ENCODE data around the gene CSRNP3.
"Not testable (repeated sequence)": the region's sequence is repeated elsewhere in the genome, so short reads cannot be mapped to it uniquely, and the experiment has no call there.

The CSRNP3 gene

GRCh38 chr2:165576409-165577154 lies 107.1 kb downstream of the CSRNP3 start:
- Histone ChIP-seq H3K4me1 (ENCODE audit: control insufficient read depth, insufficient read depth, low read length, poor library complexity, severe bottlenecking) (no peaks in the 10 kb centered on the region), H3K27me3 (replicated peaks; ENCODE audit: control insufficient read depth, insufficient read depth, low read length, poor library complexity, severe bottlenecking) (no peaks in the 10 kb centered on the region), H3K9me3 (ENCODE audit: control insufficient read depth, low read length) (no peaks in the 10 kb centered on the region), H3K36me3 (ENCODE audit: control insufficient read depth, insufficient read depth, low read length) (no peaks in the 10 kb centered on the region), H3K4me3 (ENCODE audit: insufficient read depth, low read depth, low read length, poor library complexity, severe bottlenecking) (no peak overlapping the region), H3K27ac (ENCODE audit: insufficient read depth, low read length, poor library complexity, severe bottlenecking) (no peak overlapping the region)
- no peak for DNase-seq

DNA sequence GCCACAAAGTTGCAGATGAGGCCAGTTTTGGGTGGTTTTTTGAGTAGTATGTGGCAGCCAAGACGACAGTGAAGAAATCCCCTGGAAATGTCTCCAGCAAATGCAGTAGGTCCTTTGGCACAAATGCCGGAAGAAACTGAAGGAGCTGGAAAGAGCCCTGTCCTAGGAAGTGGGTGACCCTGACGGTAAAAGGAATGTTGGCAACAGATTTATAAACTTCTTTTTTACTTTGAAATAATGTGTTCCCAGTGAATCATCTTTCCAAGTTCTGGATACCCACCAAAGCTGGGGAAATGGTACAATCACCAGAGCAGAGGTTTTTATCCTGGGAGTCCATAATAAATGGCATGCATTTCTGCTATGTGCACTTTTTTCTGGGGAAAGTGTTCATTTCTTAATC lies 112.9 kb downstream of the CSRNP3 start:
- H3K4me1 ChIP-seq (ENCODE audit: control insufficient read depth, insufficient read depth, low read length, poor library complexity, severe bottlenecking): no peaks in the 10 kb centered on the region
- H3K36me3 ChIP-seq (ENCODE audit: control insufficient read depth, insufficient read depth, low read length): no peaks in the 10 kb centered on the region
- H3K27me3 ChIP-seq (replicated peaks; ENCODE audit: control insufficient read depth, insufficient read depth, low read length, poor library complexity, severe bottlenecking): no peaks in the 10 kb centered on the region
- no peak overlapping the region for H3K27ac ChIP-seq (ENCODE audit: insufficient read depth, low read length, poor library complexity, severe bottlenecking)
- DNase-seq: no peak
- no peaks in the 10 kb centered on the region for H3K9me3 ChIP-seq (ENCODE audit: control insufficient read depth, low read length)
- no peak overlapping the region for H3K4me3 ChIP-seq (ENCODE audit: insufficient read depth, low read depth, low read length, poor library complexity, severe bottlenecking)

DNA sequence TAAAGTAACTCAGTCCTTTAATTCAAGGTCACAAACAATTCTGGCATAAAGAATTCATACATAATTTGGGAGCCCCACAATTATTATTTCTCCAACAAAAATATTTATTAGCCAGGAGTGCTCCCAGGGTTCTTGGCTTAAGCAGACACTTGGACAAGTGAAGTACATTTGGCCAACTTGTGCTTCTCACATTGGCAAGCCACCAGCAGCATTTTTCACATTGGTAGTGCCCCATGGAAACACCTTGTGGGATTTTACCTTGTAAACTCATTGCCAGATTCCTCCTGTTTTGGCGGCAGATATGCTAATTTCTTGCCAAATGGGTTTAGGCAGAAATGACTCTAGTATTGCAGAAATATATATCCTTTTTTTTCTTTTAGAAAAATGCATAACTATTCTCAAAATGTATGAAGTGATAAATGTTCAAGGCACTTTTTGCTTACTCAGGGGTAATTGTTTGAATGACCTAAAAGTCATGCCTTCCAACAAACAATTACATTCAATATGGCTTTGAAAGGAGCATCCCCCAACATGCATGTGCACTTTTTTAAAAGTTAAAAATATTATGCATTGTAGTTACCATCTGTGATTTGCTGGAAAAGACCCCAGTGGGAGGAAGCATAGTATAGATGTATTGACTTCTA lies 113.5 kb downstream of the CSRNP3 start:
- no peaks in the 10 kb centered on the region for H3K27me3 ChIP-seq (replicated peaks; ENCODE audit: control insufficient read depth, insufficient read depth, low read length, poor library complexity, severe bottlenecking)

GRCh38 chr2:165584126-165584654 lies 114.7 kb downstream of the CSRNP3 start:
- Histone ChIP-seq H3K27me3 (replicated peaks; ENCODE audit: control insufficient read depth, insufficient read depth, low read length, poor library complexity, severe bottlenecking) (no peaks in the 10 kb centered on the region), H3K9me3 (ENCODE audit: control insufficient read depth, low read length) (no peaks in the 10 kb centered on the region), H3K27ac (ENCODE audit: insufficient read depth, low read length, poor library complexity, severe bottlenecking) (no peak overlapping the region), H3K4me3 (ENCODE audit: insufficient read depth, low read depth, low read length, poor library complexity, severe bottlenecking) (no peak overlapping the region), H3K4me1 (ENCODE audit: control insufficient read depth, insufficient read depth, low read length, poor library complexity, severe bottlenecking) (no peaks in the 10 kb centered on the region), H3K36me3 (ENCODE audit: control insufficient read depth, insufficient read depth, low read length) (no peaks in the 10 kb centered on the region)
- DNase-seq: no peak

More for the DNA sequence above, 113.5 kb downstream of the CSRNP3 start:
- no peak for DNase-seq
- H3K4me1 ChIP-seq (ENCODE audit: control insufficient read depth, insufficient read depth, low read length, poor library complexity, severe bottlenecking): no peaks in the 10 kb centered on the region
- no peak overlapping the region for H3K4me3 ChIP-seq (ENCODE audit: insufficient read depth, low read depth, low read length, poor library complexity, severe bottlenecking)
- no peaks in the 10 kb centered on the region for H3K9me3 ChIP-seq (ENCODE audit: control insufficient read depth, low read length)
- H3K36me3 ChIP-seq (ENCODE audit: control insufficient read depth, insufficient read depth, low read length): no peaks in the 10 kb centered on the region
- no peak overlapping the region for H3K27ac ChIP-seq (ENCODE audit: insufficient read depth, low read length, poor library complexity, severe bottlenecking)

DNA sequence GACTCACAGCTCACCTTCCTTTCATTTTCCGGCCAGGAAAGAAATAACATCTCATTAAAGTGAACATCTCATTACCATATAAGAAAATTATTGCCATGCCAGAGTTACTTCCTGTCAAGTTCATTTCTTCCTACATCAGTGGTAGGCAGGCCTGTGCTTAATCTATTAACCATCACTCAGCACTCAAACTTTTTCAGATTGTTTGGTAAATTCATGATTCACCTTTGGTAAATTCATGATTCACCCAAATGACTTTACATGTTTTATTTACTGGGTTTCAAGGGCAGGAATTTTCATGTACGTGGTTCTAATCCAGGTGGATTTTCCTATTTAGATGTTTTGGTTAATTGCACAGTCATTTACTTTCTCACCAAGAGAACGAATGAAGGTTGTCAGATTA lies 116.5 kb downstream of the CSRNP3 start:
- H3K4me1 ChIP-seq (ENCODE audit: control insufficient read depth, insufficient read depth, low read length, poor library complexity, severe bottlenecking): no peaks in the 10 kb centered on the region
- no peaks in the 10 kb centered on the region for H3K27me3 ChIP-seq (replicated peaks; ENCODE audit: control insufficient read depth, insufficient read depth, low read length, poor library complexity, severe bottlenecking)
- no peaks in the 10 kb centered on the region for H3K9me3 ChIP-seq (ENCODE audit: control insufficient read depth, low read length)
- no peak overlapping the region for H3K27ac ChIP-seq (ENCODE audit: insufficient read depth, low read length, poor library complexity, severe bottlenecking)
- DNase-seq: no peak
- H3K4me3 ChIP-seq (ENCODE audit: insufficient read depth, low read depth, low read length, poor library complexity, severe bottlenecking): no peak overlapping the region
- no peaks in the 10 kb centered on the region for H3K36me3 ChIP-seq (ENCODE audit: control insufficient read depth, insufficient read depth, low read length)

DNA sequence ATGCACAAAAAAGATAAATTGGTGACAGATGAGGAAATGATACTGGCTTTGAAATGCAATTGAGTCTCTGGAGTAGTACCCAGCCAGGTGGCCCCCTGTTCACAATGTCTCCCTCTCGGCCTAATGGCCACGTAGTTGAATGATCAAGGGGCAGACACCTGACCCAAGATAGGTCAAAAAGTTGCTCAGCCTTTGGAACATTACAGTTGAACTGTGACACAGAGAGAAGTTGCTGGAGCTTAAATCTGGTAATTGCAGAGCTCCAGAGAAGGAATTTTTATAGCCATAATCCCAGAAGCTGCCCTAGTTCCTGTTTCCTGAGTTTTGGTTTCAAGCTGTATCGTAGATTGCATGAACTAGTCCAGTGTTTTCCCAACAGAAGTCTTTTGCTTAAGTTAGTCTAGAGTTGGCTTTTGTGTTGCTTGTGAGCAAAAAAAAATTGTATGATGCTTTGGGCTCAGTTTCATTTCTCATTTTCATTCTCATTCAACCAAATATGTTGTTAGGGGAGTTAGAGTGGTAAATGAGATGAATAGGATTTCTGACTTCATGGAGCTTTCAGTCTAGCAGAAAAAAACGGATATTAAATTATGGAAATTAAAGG lies 117.9 kb downstream of the CSRNP3 start:
- H3K27me3 ChIP-seq (replicated peaks; ENCODE audit: control insufficient read depth, insufficient read depth, low read length, poor library complexity, severe bottlenecking): no peaks in the 10 kb centered on the region
- H3K4me3 ChIP-seq (ENCODE audit: insufficient read depth, low read depth, low read length, poor library complexity, severe bottlenecking): no peak overlapping the region
- no peak overlapping the region for H3K27ac ChIP-seq (ENCODE audit: insufficient read depth, low read length, poor library complexity, severe bottlenecking)
- no peaks in the 10 kb centered on the region for H3K4me1 ChIP-seq (ENCODE audit: control insufficient read depth, insufficient read depth, low read length, poor library complexity, severe bottlenecking)
- DNase-seq: no peak
- no peaks in the 10 kb centered on the region for H3K36me3 ChIP-seq (ENCODE audit: control insufficient read depth, insufficient read depth, low read length)
- no peaks in the 10 kb centered on the region for H3K9me3 ChIP-seq (ENCODE audit: control insufficient read depth, low read length)

- H3K4me1 ChIP-seq (ENCODE audit: control insufficient read depth, insufficient read depth, low read length, poor library complexity, severe bottlenecking); H3K36me3 ChIP-seq (ENCODE audit: control insufficient read depth, insufficient read depth, low read length); H3K9me3 ChIP-seq (ENCODE audit: control insufficient read depth, low read length); DNase-seq; H3K27ac ChIP-seq (ENCODE audit: insufficient read depth, low read length, poor library complexity, severe bottlenecking); H3K27me3 ChIP-seq (replicated peaks; ENCODE audit: control insufficient read depth, insufficient read depth, low read length, poor library complexity, severe bottlenecking); H3K4me3 ChIP-seq (ENCODE audit: insufficient read depth, low read depth, low read length, poor library complexity, severe bottlenecking): not testable (repeated sequence)
Observed at GRCh38 chr2:165590999-165591398, 121.5 kb downstream of the CSRNP3 start.

DNA sequence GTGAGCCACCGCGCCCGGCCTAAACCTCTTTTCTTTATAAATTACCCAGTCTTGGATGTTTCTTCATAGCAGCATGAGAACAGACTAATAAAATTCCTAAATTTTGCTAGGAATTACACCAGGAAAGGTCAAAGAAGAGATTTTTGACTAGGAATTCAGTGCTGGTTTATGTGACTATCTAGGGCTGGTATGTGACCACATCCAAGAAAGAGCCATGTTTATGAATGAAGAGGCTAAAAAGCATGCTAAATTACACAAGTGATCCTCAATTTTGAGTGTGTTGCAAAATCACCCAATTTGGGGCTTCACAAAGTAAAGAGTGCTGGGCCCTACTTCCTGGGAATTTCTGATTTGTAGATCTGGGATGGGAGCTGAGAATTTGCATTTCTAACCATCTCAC lies 123.6 kb downstream of the CSRNP3 start:
- no peak for DNase-seq
- no peaks in the 10 kb centered on the region for H3K4me1 ChIP-seq (ENCODE audit: control insufficient read depth, insufficient read depth, low read length, poor library complexity, severe bottlenecking)
- no peaks in the 10 kb centered on the region for H3K36me3 ChIP-seq (ENCODE audit: control insufficient read depth, insufficient read depth, low read length)
- H3K27me3 ChIP-seq (replicated peaks; ENCODE audit: control insufficient read depth, insufficient read depth, low read length, poor library complexity, severe bottlenecking): no peaks in the 10 kb centered on the region
- H3K4me3 ChIP-seq (ENCODE audit: insufficient read depth, low read depth, low read length, poor library complexity, severe bottlenecking): no peak overlapping the region
- H3K9me3 ChIP-seq (ENCODE audit: control insufficient read depth, low read length): no peaks in the 10 kb centered on the region
- no peak overlapping the region for H3K27ac ChIP-seq (ENCODE audit: insufficient read depth, low read length, poor library complexity, severe bottlenecking)

DNA sequence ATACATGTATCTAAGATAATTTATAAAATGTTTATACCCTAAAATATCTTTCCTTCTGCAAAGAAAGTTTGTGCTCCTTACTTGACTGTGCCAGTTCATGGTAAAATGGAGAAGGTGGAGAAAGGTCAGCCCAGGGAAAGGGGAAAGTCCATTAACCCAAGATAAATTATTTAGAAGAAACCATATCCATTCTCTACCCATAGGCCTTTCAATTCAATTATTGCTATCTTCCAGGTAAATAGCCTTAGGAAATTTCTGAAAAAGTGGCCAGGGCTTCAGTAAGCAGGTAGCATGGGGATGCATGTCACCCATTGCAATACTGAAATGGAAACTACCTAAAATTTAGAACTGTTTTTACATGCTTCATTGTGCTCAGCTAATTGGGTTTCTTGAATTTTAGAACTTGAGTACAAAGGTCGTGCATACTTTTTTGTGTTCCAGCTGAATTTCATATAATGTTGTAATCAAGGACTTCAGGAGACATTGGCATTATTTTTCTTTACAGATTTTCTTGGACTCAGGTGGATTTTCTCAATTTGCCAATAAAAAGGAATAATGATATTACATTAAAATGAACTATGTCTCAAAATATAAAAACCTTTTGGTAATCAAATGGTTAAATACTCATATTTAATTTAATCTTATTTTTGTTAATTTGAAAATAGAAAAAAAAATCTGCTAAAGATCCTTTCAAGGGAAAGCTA lies 124.9 kb downstream of the CSRNP3 start:
- Histone ChIP-seq H3K4me1 (ENCODE audit: control insufficient read depth, insufficient read depth, low read length, poor library complexity, severe bottlenecking) (no peaks in the 10 kb centered on the region), H3K4me3 (ENCODE audit: insufficient read depth, low read depth, low read length, poor library complexity, severe bottlenecking) (no peak overlapping the region), H3K36me3 (ENCODE audit: control insufficient read depth, insufficient read depth, low read length) (no peaks in the 10 kb centered on the region), H3K9me3 (ENCODE audit: control insufficient read depth, low read length) (no peaks in the 10 kb centered on the region), H3K27ac (ENCODE audit: insufficient read depth, low read length, poor library complexity, severe bottlenecking) (no peak overlapping the region), H3K27me3 (replicated peaks; ENCODE audit: control insufficient read depth, insufficient read depth, low read length, poor library complexity, severe bottlenecking) (no peaks in the 10 kb centered on the region)
- no peak for DNase-seq

GRCh38 chr2:165594935-165595255 lies 125.4 kb downstream of the CSRNP3 start:
- no peak for DNase-seq
- H3K4me3 ChIP-seq (ENCODE audit: insufficient read depth, low read depth, low read length, poor library complexity, severe bottlenecking): no peak overlapping the region
- H3K27ac ChIP-seq (ENCODE audit: insufficient read depth, low read length, poor library complexity, severe bottlenecking): no peak overlapping the region
- H3K36me3 ChIP-seq (ENCODE audit: control insufficient read depth, insufficient read depth, low read length): no peaks in the 10 kb centered on the region
- H3K4me1 ChIP-seq (ENCODE audit: control insufficient read depth, insufficient read depth, low read length, poor library complexity, severe bottlenecking): no peaks in the 10 kb centered on the region
- H3K27me3 ChIP-seq (replicated peaks; ENCODE audit: control insufficient read depth, insufficient read depth, low read length, poor library complexity, severe bottlenecking): no peaks in the 10 kb centered on the region
- no peaks in the 10 kb centered on the region for H3K9me3 ChIP-seq (ENCODE audit: control insufficient read depth, low read length)
